Activated naive CD4-positive, alpha-beta T cell treated with Interleukin-2 at 50 U/mL for 16 hours (primary cell): ENCODE data around the gene TERF2IP.

ENCODE experiments used
- DNase-seq: peaks from one replicate; pipeline ENCODE4 v3.0.0-alpha.2; 2020

The TERF2IP gene

DNA sequence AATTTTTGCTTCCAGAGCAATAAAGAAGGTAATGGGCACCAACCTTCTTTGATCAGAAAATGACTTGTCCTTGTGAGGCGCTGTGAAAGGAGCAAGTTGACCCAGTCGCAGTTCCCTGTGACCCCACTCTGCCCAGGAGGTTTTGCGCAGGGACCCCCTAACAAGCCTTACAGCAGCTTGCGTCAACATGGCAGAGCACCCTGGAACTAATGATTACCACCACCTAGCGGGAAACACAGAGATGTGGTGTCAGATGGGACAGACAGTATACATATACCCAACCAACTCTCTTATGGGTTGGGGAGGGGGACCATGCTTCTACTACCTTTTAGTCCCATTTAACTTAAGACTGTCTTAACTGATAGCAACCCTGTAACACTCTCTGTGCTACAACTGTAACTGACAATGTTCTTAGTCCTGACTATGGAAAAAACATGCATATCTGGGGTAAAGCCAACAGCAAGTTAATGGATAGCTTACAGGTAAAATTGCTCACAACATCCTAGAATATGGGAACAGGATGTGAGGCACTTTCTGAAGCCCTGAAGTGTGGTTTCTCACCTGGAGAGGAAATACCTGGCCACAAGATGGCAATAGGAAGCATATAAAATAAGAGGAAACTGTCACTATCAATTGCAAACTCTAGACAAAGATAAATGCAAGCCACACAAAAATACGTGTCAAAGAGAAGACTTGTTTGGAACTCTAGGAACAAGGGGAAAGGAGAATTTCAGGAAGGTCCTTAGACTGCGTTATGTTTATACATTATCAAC lies 3.1 kb upstream of the TERF2IP start:
- no peak for DNase-seq

GRCh38 chr16:75647112-75647491 lies 471 bp upstream of the TERF2IP start:
- no peak for DNase-seq

DNA sequence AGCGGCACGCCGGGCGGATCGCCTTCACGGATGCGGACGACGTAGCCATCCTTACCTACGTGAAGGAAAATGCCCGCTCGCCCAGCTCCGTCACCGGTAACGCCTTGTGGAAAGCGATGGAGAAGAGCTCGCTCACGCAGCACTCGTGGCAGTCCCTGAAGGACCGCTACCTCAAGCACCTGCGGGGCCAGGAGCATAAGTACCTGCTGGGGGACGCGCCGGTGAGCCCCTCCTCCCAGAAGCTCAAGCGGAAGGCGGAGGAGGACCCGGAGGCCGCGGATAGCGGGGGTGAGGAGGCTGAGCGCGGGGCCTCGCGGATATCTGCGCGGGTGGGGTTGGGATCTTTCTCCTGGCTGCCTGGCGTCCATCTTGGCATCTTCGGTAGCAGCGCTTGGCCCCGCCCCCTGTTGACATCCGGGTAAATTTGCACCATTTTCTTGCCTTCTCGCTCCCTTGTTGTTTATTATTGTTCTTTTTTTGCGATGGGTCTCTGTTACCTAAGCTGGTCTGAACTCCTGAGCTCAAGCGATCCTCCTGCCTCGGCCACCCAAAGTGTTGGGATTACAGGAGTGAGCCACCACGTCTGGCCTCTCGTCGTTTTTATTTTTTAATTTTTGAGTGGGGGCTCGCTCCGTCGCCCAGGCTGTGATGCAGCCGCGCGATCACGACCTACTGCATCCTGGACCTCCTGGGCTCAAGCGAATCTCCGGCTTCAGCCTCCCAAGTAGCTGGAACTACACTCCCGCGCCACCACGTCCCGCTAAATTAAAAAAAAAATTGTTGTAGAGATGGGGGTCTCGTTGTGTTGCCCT lies 898 bp downstream of the TERF2IP start:
- DNase-seq: peak; percentile 90

GRCh38 chr16:75653922-75654321 lies 6.3 kb downstream of the TERF2IP start:
- no peak for DNase-seq

DNA sequence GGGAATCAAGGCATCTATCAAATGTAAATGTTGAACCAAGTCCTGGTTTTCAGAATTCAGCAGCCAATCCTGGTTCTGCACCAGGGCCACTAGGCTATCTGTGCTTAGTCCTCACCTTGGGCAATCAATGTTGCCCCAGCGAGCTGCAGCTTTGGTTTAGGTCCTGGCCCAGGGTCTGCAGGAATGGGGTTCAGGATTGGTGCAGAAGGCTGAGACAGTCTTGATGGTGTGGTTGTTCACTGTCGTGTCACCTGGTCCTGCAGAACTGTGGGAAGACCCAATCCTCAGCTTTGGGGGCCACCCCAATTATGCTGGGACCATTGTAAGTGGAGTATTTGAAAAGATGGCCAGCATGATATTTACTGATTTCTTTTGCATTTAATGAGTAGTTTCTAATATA lies 10.6 kb downstream of the TERF2IP start:
- no peak for DNase-seq

GRCh38 chr16:75660321-75660720 lies 12.7 kb downstream of the TERF2IP start:
- no peak for DNase-seq

DNA sequence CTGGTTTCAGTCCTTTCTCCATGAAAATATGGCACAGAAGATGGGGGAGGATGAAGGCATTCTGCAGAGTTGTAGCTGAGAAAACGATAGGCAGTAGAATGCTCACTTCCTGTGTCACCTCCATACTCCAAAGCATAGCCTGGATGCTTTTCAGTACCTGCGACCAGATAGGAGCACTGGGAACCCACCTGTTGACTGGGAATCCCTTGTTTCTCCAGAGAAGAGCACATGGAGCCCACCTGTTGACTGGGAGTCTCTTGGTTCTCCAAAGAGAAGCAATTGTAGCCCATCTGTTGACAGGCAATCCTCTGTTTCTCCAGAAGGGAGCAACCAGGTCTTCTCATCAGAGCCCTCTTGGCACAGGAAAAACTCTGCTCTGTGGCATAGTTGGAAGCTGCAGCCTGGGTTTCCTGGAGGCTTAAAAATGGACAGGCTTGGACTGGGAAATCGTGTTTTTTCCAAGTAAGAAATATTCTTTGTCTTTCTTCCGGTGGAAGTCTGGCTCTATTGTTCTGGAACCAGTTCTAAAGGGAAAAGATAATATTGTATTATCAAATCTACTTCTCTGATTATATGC lies 13.2 kb downstream of the TERF2IP start:
- no peak for DNase-seq

- no peak for DNase-seq
These were observed 19.9 kb downstream of the TERF2IP start for GRCh38 chr16:75667503-75667902.

- DNase-seq: no peak
These were observed 29.3 kb downstream of the TERF2IP start, which contains the start of gene CPHXL2 for GRCh38 chr16:75676909-75677308. Gene CPHXL2 (minus strand): TSS chr16:75677009. CDS start chr16:75676999, 10 bp downstream.

DNA sequence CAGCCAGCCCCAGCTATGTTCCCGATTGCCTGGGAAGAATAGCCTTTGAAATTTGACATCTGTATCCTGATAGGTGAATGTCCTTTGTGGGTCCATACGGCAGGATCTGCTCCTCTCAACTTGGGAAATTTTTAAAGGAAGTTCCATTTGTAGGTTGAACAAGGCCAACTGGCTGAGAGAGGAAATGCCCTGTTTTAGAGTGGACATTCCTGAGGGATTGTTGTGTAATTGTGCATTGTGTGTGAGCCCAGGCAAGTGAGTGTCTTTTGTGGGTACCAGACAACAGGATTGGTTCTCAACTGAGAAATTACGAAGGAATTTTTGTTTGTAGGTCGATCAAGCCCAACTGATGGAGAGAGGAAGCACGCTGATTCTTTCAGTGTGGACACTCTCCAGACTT lies 31.8 kb downstream of the TERF2IP start:
- DNase-seq: no peak

- DNase-seq: no peak
These were observed 34.7 kb downstream of the TERF2IP start for GRCh38 chr16:75682308-75682707.

- DNase-seq: no peak
These were observed 39.8 kb downstream of the TERF2IP start for GRCh38 chr16:75687361-75687760.

DNA sequence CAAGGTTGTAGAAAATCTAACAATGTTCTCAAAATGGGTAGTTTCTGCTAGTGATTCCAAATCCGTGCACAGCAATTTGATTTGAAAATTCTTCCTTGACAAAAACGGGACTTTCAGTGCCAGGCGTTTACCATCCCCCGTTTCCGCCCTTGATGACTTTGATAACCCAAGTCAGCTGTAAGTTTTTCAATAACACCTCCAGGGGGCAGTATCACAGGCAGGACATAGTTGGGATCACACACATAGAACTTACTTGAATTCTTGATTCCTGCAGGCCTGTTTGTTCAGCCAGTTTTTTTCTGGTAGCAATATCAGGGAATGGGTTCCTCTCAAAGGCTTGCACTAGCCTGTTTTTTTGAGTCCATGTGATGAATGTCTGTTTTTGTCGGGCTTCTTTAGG lies 48.1 kb downstream of the TERF2IP start:
- DNase-seq: no peak

DNA sequence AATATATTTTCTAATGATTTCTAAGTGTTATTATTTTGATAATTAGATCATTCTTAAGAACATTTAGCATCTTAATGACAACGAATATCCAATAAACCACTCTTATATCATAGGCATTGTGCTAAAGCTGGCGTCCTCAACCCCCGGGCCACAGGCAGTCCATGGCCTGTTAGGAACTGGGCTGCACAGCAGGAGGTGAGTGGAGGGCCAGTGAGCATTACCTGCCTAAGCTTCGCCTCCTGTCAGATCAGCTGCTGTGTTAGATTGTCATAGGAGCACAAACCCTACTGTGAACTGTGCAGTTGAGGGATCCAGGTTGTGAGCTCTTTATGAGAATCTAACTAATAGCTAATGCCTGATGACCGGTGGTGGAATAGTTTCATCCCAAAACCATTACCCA lies 50.0 kb downstream of the TERF2IP start:
- DNase-seq: no peak

DNA sequence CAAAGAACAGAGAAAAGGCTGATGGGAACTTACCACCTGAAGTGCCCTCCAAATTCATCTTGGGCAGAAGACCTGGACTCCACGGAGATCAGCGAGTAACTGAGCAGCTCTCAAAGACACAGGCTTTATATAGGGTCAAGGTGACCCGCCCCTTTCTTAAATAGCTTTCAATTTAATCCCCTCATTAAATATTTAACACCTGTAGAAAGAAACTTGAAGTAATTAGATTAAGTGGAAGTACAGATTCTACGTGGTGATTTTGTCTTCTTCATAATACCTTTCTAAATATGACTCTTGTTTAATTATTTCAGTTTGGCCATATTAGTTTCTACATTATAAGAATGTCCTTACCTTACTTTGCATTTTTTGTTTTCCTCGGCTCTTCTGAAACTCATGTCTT lies 53.8 kb downstream of the TERF2IP start, which contains the start of gene DUXB:
Gene DUXB (minus strand): TSS at position 101 of the 400 bp plus-strand sequence. CDS start 43 bp downstream, at position 58.
- no peak for DNase-seq

DNA sequence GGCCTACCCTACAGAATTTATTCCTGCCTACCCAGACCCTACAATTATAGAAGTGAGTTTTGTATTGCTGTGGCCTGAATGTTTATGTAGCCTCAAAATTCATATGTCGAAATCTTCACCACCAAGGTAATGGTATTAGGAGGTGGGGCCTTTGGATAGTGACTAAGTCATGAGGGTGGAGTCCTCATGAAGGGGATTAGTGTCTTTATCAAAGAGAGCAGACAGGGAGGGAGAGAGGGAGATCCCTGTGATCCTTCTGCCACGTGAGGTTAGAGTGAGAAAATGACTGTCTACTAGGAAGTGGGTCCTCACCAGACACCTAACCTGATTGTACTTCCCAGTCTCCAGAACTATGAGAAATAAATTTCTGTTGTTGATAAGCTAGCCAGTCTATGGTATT lies 54.7 kb downstream of the TERF2IP start:
- no peak for DNase-seq

- DNase-seq: no peak
These were observed 55.7 kb downstream of the TERF2IP start for GRCh38 chr16:75703306-75703705.
